Measurements from ENCODE around the gene TPST2. TPM values are rescaled to one million over a fixed set of nuclear protein-coding genes. Genes with fewer than 3 reads are reported as not detected.

Gene TPST2
- total RNA-seq, 1 donor from 2014 or later = 10.7 TPM

DNA sequence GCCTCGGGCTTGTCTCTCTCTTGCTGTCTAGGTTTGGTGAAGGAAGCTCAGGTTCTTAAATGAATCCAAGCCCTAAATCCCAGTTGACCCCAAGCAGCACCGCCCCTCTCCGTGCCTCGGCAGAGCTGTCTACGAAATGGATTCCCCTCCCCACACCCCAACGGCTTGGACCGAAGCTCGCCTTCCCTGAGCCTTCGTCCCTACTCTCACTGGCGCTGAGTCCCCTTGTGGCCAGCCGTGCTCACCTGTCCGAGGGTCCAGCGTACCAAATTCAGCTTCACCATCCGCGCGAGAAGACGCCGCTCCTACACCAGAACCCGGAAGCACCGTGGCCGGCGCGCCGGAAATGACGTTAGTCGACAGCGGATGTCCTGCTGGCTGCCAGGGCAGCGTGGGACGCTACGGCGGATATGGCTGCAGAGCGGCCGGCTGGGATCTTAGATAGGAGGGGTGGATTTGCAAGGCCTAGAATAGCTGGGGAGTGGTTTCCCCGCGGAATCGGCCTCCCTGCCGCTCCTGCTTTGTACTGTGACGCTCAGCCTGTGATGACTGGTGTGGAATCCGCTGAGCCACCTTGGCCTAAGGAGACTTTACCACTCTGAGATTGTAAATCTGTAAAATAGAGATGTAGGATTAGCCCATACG lies 77.7 kb downstream of the TPST2 start, which contains the start of gene TFIP11:
Gene TFIP11, minus strand, starts transcription at position 325 of the 645 bp plus-strand sequence. CDS start 2,201 bp downstream, outside the sequence.
- TF ChIP-seq, protein P1, sequence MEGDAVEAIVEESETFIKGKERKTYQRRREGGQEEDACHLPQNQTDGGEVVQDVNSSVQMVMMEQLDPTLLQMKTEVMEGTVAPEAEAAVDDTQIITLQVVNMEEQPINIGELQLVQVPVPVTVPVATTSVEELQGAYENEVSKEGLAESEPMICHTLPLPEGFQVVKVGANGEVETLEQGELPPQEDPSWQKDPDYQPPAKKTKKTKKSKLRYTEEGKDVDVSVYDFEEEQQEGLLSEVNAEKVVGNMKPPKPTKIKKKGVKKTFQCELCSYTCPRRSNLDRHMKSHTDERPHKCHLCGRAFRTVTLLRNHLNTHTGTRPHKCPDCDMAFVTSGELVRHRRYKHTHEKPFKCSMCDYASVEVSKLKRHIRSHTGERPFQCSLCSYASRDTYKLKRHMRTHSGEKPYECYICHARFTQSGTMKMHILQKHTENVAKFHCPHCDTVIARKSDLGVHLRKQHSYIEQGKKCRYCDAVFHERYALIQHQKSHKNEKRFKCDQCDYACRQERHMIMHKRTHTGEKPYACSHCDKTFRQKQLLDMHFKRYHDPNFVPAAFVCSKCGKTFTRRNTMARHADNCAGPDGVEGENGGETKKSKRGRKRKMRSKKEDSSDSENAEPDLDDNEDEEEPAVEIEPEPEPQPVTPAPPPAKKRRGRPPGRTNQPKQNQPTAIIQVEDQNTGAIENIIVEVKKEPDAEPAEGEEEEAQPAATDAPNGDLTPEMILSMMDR (conservative IDR thresholded peaks at IDR 0.05) = no peak
- Mint-ChIP-seq H3K4me3 (peak within 1 kb of the TSS; percentile 99), H3K27me3 (ENCODE audit: low read depth) (no peaks in the 10 kb centered on the region), H3K4me1 (peaks cover 39% of the 10 kb centered on the region), H3K9me3 (no peaks in the 10 kb centered on the region), H3K27ac (ENCODE audit: unreplicated experiment) (peak within 1 kb of the TSS; percentile 97), H3K36me3 (ENCODE audit: low read depth) (peaks cover 9% of the 10 kb centered on the region)
- DNase-seq (ENCODE audit: low read depth, low spot score) = peak; percentile 88

DNA sequence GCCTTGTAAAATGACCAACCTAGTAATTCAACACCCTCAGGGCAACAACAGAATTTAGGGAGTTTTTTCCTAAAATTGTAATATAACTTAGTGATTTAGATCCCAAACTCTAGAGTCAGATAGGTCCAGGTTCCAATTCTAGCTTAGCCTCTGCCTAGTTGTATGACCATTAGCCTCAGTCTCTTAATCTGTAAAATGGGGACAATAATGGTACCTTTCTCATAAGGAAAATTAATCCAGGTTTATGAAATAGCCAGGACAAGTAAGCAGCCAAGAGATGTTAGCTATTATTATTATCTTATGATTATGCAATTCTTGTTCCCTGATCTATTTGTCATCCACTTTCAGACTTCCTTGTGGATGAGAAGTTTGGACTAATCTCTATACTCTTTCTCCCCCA lies 81.8 kb downstream of the TPST2 start:
- Mint-ChIP-seq H3K27ac (ENCODE audit: unreplicated experiment) (no peak overlapping the region), H3K4me3 (no peak overlapping the region), H3K36me3 (ENCODE audit: low read depth) (peaks cover 13% of the 10 kb centered on the region), H3K4me1 (peaks cover 32% of the 10 kb centered on the region), H3K27me3 (ENCODE audit: low read depth) (no peaks in the 10 kb centered on the region), H3K9me3 (no peaks in the 10 kb centered on the region)
- no peak for DNase-seq (ENCODE audit: low read depth, low spot score)
- TF ChIP-seq, protein P1 (conservative IDR thresholded peaks at IDR 0.05) = no peak

DNA sequence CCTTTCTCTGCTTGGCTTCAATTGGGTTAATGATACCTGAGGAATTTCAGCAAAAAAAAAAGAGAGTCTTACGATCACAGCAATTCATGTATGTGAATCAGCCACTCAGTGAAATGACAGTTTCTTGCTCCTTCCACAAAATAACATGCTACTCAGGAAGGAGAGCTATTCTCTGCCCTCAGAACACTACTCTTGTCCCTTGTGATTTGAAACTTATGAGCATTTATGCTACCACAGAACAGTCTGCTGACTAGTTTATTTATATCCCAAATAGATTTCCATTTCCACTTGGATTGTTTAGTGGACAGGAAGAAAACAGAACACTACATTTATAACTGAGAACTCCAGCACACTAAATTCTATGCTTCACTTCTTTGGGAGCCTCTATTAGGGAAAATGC lies 86.2 kb downstream of the TPST2 start:
- Mint-ChIP-seq H3K4me3 (no peak overlapping the region), H3K27me3 (ENCODE audit: low read depth) (no peaks in the 10 kb centered on the region), H3K36me3 (ENCODE audit: low read depth) (peaks cover 12% of the 10 kb centered on the region), H3K9me3 (no peaks in the 10 kb centered on the region), H3K27ac (ENCODE audit: unreplicated experiment) (no peak overlapping the region), H3K4me1 (peaks cover 10% of the 10 kb centered on the region)
- TF ChIP-seq, protein P1 (conservative IDR thresholded peaks at IDR 0.05) = no peak
- no peak for DNase-seq (ENCODE audit: low read depth, low spot score)

DNA sequence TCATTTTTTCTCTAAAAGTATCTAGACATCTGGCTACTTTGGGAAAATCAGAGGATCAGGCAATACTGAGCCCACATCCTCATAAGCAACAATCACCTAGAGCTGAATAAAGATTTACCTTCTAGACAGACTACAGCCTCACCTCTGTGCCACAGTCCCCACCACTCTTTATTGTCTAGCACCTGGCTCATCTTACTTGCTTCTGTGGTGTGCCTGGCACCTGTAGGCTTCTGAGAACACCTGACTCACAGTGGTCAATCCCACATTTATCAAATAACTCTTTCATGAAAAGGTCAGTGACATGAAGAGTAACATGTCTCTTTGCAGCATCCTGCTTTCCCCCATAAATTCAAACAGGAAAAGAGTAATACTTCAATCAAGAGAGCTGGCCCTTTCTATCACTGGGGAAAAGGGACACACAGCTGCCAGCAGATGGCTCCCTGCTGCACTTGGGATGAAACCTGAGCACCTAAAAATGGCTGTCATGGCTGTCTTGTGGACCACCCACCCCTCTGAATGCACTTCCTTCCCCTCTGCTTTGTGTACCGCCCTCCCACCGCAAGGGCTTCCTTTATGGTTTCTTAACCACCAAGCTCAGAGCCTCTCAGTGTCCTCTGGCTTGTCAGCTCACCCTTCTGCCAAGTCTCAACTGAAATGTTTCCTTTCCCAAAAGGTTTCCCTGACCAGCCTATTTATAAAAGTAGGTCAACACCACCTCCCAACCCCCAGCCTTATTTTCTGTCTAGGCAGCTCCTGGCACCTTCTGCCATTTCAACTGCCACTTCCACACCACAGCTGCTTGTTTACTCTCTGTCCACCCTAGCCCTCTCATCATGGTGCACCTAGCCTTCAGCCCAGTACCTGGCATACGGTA lies 87.0 kb downstream of the TPST2 start:
- DNase-seq (ENCODE audit: low read depth, low spot score) = peak; percentile 25
- H3K27me3 Mint-ChIP-seq (ENCODE audit: low read depth) = no peaks in the 10 kb centered on the region
- H3K36me3 Mint-ChIP-seq (ENCODE audit: low read depth) = peaks cover 13% of the 10 kb centered on the region
- no peak overlapping the region for H3K27ac Mint-ChIP-seq (ENCODE audit: unreplicated experiment)
- no peaks in the 10 kb centered on the region for H3K9me3 Mint-ChIP-seq
- peaks cover 10% of the 10 kb centered on the region for H3K4me1 Mint-ChIP-seq
- TF ChIP-seq, protein P1 (conservative IDR thresholded peaks at IDR 0.05) = peak; percentile 67
- no peak overlapping the region for H3K4me3 Mint-ChIP-seq

DNA sequence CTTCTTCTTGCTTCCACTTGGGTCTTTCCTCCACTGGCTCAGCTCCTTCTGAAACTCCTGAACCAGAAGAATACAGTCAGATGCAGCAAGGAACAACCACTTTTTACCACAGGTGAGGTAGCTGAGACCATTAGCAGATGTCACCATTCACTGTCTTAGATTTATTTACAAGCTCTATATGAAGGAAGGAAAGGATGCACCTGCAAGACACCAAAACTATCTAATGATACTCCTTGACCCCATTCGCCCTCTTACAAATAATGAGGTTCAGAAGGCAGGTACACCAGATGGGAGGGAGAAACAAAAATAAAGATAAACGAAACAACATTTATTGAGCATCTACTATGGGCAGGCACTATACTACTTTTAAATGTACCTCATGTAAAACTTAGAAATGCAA lies 87.9 kb downstream of the TPST2 start:
- DNase-seq (ENCODE audit: low read depth, low spot score) = no peak
- TF ChIP-seq, protein P1 (conservative IDR thresholded peaks at IDR 0.05) = no peak
- Mint-ChIP-seq H3K27me3 (ENCODE audit: low read depth) (no peaks in the 10 kb centered on the region), H3K36me3 (ENCODE audit: low read depth) (peaks cover 17% of the 10 kb centered on the region), H3K9me3 (no peaks in the 10 kb centered on the region), H3K4me1 (peaks cover 10% of the 10 kb centered on the region), H3K4me3 (no peak overlapping the region), H3K27ac (ENCODE audit: unreplicated experiment) (no peak overlapping the region)
